Cortex of kidney (tissue), 1 donor: ENCODE measurements around the gene XRCC1.
"Not testable (repeated sequence)": the region's sequence is repeated elsewhere in the genome, so short reads cannot be mapped to it uniquely, and the experiment has no call there.

Experiments used
- DNase-seq: peaks from one replicate; lab custom pipeline; 2025; lab: John Stamatoyannopoulos, UW

The XRCC1 gene

DNA sequence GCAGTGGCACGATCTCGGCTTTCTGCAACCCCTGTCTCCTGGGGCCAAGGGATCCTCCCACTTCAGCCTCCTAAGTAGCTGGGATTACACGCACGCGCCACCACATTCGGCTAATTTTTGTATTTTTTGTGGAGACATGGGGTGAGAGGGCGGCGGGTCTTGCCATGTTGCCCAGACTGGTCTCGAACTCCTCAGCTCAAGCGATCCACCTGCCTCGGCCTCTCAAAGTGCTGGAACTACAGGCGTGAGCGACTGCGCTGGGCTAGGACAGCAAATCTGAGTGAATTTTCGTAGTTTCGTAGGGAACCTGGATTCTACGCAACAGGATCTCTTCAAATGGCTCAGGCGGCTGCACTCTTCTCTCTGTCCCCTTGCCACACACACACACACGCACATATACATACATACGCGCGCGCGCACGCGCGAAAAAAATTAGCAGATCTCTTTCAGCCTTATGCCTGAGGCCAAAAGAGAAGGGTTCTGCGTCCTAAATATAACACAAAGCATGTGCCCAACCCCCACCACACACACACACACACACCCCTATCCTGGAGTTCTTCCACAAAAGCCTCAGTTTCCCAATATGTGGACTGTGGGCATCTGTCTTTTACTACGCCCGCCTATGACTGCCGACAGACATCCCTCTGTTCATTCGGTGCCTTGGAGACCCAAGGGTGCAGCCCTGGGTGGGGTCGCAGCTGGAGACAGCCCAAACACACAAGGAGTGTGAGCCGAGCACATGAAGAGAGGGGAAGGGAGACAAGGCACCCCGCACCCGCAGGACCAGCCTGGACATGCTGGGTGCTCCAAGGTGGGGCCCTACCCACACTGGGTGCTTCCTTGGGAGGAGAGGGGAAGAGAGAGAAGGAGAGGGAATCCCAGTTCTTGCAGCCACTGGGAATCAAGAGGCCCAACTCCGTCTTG is 890 bp upstream of the XRCC1 start:
- no peak for DNase-seq

GRCh38 chr19:43574424-43575155 is 737 bp downstream of the XRCC1 start:
- DNase-seq: no peak

- DNase-seq: no peak
Observed at GRCh38 chr19:43572171-43572588, 3.1 kb downstream of the XRCC1 start.

- no peak for DNase-seq
Observed at GRCh38 chr19:43570174-43570791, 5.0 kb downstream of the XRCC1 start.

- no peak for DNase-seq
Observed at GRCh38 chr19:43569657-43570056, 5.7 kb downstream of the XRCC1 start.

DNA sequence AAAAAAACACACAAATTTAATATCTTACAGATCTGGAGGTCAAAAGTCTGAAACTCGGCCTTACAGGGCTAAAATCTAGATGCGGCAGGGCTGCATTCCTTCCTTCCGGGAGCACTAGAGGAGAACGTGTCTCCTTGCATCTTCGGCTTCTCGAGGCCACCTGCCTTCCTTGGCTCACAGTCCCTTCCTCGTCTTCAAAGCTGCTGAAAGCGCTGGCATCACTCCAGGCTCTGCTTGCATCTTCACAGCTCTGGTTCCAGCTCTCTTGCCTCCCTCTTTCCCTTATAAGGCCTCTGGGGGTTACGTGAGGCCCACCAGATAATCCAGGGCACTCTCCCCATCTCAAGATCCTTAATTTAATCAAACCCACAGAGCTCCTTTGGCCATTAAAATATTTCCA is 10.5 kb downstream of the XRCC1 start:
- DNase-seq: no peak

DNA sequence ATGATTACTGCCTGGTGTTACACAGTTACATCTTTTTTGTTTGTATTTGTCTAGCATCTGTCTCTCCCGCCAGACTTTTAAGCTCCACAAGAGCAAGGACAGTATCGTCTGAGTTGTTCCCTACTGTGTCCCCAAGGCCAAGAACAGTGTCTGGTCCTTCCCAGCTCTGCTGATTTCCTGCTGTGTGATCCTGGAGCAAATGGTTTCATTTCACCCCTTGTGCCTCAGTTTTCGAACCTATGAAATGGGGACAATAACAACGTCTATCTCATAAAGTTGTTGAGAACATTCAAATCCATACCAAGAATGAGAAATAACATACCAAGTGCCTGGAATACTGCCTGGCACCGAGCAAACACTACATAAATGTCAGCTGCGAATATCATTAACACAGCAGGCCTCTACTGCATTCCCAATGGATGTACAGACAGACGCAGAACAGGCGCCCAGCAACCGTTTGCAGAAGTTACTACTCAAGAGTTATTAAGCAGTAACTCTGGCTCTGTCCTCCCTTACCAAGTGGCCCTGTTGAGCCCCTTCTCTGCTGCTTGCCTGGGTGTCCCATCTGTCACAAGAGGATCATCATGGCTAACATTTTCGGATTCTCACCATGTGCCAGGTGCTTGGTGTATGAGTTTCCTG is 11.4 kb downstream of the XRCC1 start:
- DNase-seq: no peak

- no peak for DNase-seq
Observed at GRCh38 chr19:43562698-43563241, 12.6 kb downstream of the XRCC1 start.

GRCh38 chr19:43562226-43562697 is 13.1 kb downstream of the XRCC1 start:
- no peak for DNase-seq

DNA sequence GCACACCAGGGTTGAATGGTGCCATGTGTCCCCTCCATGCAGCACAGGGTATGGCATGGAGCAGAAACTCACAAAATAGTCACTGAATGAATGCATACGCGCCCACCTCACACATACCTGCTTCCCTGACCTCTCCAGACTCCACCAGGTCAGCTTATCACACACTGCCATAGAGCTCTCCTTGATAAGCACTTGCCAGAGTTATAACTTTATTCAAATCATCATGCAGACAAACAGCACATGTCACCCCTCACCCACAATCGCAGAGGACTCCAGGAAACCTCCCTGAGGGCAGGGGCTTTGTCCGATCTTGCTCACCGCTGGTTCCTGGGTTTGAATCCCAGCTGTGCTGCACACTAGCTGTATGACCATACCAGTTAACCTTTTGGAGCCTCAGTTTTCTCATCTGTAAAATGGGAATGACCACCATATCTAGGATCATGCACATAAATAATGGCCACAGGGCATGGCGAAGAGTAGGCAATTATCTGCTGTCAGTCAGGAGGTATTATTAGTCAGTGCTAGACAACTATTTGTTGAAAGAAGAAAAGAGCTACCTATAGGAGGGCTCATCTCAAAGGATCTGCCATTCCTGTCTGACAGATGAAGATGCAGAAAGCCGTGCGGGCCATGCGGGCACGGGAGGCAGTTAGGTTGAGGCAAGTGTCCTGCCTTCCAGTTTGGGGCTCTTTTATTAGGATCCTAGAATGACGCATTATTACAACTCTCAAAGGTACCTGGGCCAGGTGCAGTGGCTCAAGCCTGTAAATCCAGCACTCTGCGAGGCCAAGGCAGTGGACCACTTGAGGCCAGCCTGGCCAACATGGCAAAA is 14.0 kb downstream of the XRCC1 start:
- DNase-seq: no peak

DNA sequence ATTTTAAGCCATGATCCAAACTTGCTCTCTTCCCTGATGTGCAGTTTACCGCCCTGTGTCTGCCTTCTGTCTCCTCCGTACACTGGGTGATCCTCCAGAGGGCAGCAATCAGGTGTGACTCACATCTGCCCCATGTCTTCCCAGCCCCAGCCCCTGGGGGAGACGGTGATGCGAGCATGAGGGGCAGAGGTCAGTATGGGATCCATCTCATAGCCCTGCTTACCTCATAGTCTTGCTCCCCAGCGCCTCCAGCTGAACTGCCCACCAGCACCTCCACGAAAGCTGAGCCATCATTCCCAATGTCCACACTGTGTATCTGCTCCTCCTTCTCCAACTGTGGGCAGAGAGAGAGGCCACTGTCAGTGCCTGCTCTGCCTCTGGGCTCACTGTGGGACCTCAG is 14.6 kb downstream of the XRCC1 start:
- no peak for DNase-seq

DNA sequence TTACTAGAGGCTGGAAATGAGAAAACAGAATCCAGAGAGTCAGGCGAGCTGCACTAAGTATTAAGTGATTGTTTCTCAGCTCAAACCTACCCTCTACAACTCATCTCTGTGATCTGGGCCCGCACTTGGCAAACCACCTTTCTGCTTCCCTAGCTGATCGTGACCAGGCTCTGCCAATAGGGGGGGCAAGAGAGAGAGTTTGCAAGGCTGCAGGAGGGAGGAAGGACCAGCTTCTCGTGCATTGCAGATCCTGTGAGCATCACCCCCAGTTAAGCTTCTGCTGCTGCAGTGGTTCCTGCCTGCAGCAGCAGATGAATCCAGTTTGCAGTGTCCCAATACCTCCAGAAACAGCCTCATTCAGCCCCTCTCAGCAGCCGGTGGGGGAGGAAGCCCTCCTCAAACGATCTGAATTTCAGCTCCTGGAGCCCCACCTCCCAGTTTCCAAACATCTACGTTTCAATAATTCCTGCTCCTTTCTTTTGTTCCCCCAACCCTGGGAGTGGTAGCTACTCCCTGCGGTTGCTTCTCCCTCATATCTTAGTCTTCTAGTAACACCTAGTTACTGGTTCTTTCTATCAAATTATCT is 20.0 kb downstream of the XRCC1 start:
- DNase-seq: no peak

DNA sequence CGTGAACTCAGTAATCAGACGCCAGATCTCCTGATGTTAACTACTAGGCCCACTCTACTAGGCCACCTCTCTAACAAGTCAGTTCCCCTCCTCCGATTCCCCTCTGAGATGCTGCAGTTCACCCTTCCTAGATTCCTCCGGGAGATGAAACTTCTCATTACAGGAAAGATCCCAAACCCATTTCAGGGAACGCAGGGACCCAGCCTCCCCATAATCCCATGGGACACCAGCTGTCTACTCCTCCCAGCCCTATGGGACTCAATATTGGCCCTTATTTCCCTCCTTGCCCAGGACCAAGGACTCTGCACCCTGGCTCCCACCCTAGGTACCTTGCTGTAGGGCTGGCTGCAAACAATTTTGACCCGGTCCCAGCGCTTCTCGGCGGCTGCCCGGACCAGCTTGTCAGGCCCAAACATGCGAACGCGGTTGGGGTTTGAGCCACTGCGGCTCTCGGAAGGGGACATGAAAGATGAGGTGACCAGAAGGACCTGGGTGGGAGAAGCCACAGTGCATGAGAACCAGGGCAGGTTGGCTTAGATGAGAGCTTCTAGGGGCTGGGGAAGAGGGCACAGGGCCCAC is 20.9 kb downstream of the XRCC1 start:
- no peak for DNase-seq

DNA sequence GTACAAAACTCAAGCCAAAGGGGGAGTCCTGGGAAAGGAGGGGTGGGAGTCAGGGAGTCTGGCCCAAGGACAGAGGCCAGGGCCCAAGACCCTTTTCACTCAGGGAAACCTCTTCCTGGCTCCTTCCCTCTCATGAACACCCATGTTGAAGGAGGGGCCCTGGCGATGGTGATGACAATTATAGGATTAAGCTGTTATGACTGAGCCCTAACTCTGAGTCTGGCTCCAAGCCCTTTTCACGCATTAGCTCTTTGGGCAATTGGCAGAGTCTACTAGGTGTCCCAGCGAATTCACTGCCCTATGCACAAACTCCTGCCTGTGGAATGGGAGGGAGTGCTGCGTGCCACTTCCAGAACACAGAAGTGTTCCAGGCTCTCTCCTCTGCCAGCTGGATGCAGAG is 21.7 kb downstream of the XRCC1 start:
- no peak for DNase-seq

DNA sequence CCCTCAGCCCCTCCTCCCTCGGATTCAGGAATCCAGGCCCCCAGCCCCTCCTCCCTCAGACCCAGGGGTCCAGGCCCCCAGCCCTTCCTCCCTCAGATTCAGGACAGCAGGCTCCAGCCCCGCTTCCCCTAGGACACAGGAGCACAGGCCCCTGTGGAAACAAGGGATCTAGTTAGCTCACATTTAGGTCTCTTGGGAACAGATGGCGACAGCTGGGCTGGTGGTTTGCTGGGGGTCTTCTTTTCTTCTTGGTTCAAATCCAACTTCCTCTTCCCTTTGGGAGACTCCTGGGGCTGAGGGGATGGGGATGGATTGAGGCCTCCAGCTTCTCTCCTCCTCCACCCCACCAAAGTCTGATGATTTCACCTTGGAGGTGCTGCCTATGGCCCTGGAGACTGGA is 22.7 kb downstream of the XRCC1 start:
- no peak for DNase-seq

DNA sequence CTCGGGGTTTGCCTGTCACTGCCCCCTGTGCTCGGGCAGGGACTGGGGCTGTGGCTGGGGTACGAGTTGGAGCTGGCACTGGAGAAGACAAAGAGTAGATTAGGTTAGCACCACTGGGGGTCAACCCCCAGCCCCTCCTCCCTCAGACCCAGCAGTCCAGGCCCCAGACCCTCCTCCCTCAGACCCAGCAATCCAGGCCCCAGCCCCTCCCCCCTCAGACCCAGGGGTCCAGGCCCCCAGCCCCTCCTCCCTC is 23.2 kb downstream of the XRCC1 start:
- no peak for DNase-seq

DNA sequence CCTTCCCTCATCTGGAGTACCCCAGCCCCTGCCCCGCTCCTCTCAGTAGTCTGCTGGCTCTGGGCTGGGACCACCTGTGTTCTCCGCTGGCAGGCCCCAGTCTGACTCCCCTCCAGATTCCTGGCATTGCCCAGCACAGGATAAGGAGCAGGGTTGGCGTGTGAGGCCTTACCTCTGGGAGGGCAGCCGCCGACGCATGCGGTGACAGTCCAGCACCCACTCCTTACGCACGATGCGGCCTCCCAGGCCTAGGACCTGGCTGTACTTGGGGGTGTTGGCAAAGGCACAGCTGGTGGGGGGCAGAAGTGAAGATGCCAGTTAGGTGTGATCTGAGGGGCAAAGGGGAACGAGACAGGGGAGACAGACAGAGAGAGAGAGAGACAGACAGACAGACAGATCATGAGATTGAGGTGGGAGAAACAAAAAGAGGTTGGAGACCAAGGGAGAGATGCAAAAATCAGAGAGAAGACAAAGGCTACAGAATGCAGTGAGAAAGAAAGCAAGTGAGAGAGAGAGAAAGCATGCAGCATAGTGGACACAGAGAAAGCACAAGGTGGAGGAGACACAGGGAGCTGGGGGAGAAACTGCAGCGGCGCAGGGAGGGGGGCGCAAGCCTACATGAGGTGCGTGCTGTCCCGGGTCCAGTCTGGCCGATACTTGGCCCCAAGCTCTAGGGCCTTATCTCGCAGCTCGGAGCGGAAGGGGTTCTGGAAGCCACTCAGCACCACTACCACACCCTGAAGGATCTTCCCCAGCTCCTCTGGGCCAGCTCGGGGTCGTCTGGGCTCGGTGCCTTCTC is 23.7 kb downstream of the XRCC1 start:
- DNase-seq: no peak

DNA sequence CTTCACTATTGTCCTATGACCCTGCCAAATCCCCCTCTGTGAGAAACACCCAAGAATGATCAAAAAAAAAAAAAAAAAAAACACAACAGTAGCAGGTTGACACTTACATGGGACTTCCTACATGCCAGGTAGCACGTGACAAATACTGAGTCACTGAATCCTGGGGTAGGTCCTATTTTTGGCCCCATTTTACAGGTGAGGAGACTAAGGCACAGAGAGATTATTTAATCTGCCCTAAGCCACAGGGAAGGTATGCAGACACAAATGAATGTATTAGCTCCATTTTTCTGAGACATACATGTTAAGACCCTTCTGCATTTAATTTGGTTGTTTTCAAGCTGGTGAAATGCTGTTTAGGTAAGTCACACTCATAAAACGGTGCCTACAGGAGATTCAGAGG is 26.6 kb downstream of the XRCC1 start:
- no peak for DNase-seq

DNA sequence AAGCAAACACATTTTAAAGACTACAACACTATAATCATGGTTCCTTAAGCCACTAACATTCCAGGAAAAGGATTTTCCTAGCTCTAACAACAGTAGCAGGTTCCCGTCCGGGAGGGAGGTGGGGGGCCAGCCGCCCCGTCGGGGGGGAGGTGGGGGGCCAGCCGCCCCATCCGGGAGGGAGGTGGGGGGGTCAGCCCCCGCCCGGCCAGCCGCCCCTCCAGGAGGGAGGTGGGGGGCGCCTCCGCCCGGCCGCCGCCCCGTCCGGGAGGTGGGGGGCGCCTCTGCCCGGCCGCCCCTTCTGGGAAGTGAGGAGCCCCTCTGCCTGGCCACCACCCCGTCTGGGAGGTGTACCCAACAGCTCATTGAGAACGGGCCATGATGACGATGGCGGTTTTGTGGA is 27.4 kb downstream of the XRCC1 start:
- not testable (repeated sequence) for DNase-seq

DNA sequence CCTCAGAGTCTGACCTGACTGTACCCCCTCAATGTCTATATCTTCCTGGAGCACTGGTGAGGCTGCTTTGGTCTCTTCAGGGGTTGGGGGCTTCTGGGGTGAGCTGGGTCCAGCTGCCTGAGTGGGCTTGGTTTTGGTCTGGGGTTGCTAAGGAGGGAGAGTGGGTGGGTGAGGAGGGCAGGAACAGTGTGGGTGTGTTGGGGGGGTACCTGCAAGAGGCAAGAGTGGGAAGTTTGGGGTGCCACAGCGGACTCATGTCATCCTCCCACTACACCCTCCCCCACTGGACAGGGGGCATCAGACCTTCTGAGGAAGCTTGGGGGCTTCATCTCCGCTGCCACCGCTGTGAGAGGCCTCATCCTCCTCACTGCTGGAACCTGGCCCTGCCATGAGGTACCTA is 28.7 kb downstream of the XRCC1 start:
- no peak for DNase-seq
